Activated T-cell treated with anti-CD3 and anti-CD28 coated beads, Interleukin-2, amount 50 U/mL, for 48 hours (primary cell): Measurements from ENCODE around the gene TMTC1.

Experiments
- DNase-seq, 2 experiments: peaks; one replicate each; pipeline ENCODE4 v3.0.0-alpha.2; 2020

The TMTC1 gene

GRCh38 chr12:29517264-29517663 lies 266.5 kb downstream of the TMTC1 start:
- no peak for DNase-seq

- DNase-seq = no peak
These were observed 267.3 kb downstream of the TMTC1 start for GRCh38 chr12:29516431-29516875.

GRCh38 chr12:29510591-29511185 lies 273.1 kb downstream of the TMTC1 start:
- no peak for DNase-seq

- DNase-seq = no peak
These were observed 274.2 kb downstream of the TMTC1 start for GRCh38 chr12:29509503-29509902.

- no peak for DNase-seq
These were observed 274.8 kb downstream of the TMTC1 start for GRCh38 chr12:29508949-29509348.

GRCh38 chr12:29505122-29505521 lies 278.6 kb downstream of the TMTC1 start:
- no peak for DNase-seq

- DNase-seq = no peak
These were observed 280.5 kb downstream of the TMTC1 start for GRCh38 chr12:29503283-29503682.

- no peak for DNase-seq
These were observed 284.5 kb downstream of the TMTC1 start for GRCh38 chr12:29499235-29499634.

GRCh38 chr12:29497588-29497987 lies 286.2 kb downstream of the TMTC1 start, which contains the start of gene OVCH1:
TSS of gene OVCH1 (minus strand) at chr12:29497686. CDS start at chr12:29497686, 0 bp downstream.
- no peak for DNase-seq

- no peak for DNase-seq
These were observed 290.9 kb downstream of the TMTC1 start for GRCh38 chr12:29492891-29493290.

- no peak for DNase-seq
These were observed 296.8 kb downstream of the TMTC1 start for GRCh38 chr12:29486972-29487371.

GRCh38 chr12:29463198-29463597 lies 320.5 kb downstream of the TMTC1 start:
- no peak for DNase-seq

- no peak for DNase-seq
These were observed 323.7 kb downstream of the TMTC1 start for GRCh38 chr12:29460082-29460481.

- DNase-seq = no peak
These were observed 328.7 kb downstream of the TMTC1 start for GRCh38 chr12:29455087-29455486.

GRCh38 chr12:29451888-29452287 lies 331.9 kb downstream of the TMTC1 start:
- DNase-seq = no peak
